Neuron (in vitro differentiated cells): ENCODE data around the gene GFRA1.

Experiments
- H2AFZ ChIP-seq: one replicate; pipeline ENCODE4 v1.6.1; 2013; ENCODE audit warnings: low read depth, mild to moderate bottlenecking, inconsistent platforms, low read length, moderate library complexity
- H3K27me3 ChIP-seq: one replicate; pipeline ENCODE4 v1.6.1; 2013; ENCODE audit warnings: low read length; ENCODE audit not compliant: insufficient read depth
- H3K36me3 ChIP-seq: one replicate; pipeline ENCODE4 v1.6.1; 2013; ENCODE audit warnings: low read length; ENCODE audit not compliant: insufficient read depth
- H3K4me1 ChIP-seq: one replicate; pipeline ENCODE4 v1.6.1; 2013; ENCODE audit warnings: low read length; ENCODE audit not compliant: insufficient read depth
- H3K4me3 ChIP-seq: 2 replicates; pipeline ENCODE4 v1.5.1; 2013; ENCODE audit warnings: mild to moderate bottlenecking, low read length, moderate library complexity
- H3K9me3 ChIP-seq: one replicate; pipeline ENCODE4 v1.6.1; 2013; ENCODE audit warnings: low read length

The GFRA1 gene, protein sequence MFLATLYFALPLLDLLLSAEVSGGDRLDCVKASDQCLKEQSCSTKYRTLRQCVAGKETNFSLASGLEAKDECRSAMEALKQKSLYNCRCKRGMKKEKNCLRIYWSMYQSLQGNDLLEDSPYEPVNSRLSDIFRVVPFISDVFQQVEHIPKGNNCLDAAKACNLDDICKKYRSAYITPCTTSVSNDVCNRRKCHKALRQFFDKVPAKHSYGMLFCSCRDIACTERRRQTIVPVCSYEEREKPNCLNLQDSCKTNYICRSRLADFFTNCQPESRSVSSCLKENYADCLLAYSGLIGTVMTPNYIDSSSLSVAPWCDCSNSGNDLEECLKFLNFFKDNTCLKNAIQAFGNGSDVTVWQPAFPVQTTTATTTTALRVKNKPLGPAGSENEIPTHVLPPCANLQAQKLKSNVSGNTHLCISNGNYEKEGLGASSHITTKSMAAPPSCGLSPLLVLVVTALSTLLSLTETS

GRCh38 chr10:116272440-116273283, at the start of gene GFRA1:
Gene GFRA1 (minus strand): TSS chr10:116273206. CDS start chr10:116272029, 1,177 bp downstream.
- Histone ChIP-seq H3K4me3 (peak within 1 kb of the TSS; percentile 61), H3K9me3 (no peaks in the 10 kb centered on the region), H2AFZ (peak within 1 kb of the TSS; percentile 87), H3K27me3 (no peaks in the 10 kb centered on the region), H3K36me3 (peaks cover 12% of the 10 kb centered on the region), H3K4me1 (peaks cover 17% of the 10 kb centered on the region)

DNA sequence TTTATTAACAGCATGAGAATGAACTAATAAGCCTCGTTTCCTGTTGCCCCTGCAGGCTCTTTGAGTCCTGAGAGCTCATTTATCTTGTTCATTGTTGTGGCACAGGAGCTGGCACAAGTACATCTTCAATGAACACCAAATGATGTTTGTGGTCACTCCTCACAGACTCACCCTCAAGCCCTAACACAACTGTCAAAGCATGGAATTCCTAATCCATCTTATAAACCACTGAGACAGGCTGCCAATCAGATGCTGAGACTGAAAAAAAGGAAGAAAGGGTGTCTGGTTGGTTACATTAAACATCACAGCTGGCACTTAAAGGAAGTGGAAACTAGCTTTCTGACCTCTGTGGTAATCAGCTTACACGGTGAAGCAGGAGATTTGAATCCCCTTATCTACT, 43.5 kb upstream of the GFRA1 start:
- no peak overlapping the region for H2AFZ ChIP-seq
- H3K4me1 ChIP-seq, result peaks cover 5% of the 10 kb centered on the region
- H3K9me3 ChIP-seq, result no peaks in the 10 kb centered on the region
- H3K27me3 ChIP-seq, result no peaks in the 10 kb centered on the region
- no peak overlapping the region for H3K4me3 ChIP-seq
- H3K36me3 ChIP-seq, result no peaks in the 10 kb centered on the region

GRCh38 chr10:116312548-116312947, 39.5 kb upstream of the GFRA1 start:
- Histone ChIP-seq H3K9me3 (no peaks in the 10 kb centered on the region), H3K27me3 (no peaks in the 10 kb centered on the region), H3K4me1 (peaks cover 5% of the 10 kb centered on the region), H3K4me3 (no peak overlapping the region), H3K36me3 (no peaks in the 10 kb centered on the region), H2AFZ (no peak overlapping the region)

DNA sequence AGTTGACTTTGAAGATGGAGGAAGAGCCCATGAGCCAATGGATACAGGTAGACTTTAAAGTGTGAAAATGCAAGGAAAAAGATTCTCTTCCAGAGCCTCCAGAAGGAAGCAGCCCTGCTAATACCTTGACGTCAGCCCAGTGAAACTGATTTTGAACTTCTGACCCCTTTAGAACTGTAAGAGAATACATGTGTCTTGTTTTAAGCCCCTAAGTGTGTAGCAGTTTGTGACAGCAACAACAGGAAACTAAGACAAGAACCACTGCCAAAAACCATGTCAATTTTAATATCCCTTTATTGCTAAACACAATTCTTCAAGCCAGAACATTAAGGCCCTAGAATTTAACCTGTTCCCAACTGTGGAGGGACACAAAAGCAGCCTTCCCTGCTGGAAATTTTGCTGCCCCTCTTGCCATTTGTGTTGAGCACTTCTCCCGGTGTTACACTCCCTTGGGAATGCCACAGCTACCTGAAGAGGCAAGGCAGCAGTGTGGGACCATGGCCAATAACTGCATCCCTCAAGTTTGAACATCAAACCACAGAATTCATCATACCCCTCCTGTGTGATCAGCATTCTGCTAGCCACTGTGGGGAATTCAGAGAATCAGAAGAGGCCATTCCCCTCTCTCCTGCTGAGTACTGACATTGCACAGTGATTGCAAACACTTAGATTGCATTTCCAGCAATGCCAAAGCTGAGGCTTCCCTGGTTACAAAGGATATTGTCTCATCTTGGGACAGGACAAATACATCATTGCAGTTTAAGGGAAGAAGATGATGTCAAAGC, 38.9 kb upstream of the GFRA1 start:
- Histone ChIP-seq H3K9me3 (no peaks in the 10 kb centered on the region), H3K27me3 (no peaks in the 10 kb centered on the region), H3K4me1 (peaks cover 5% of the 10 kb centered on the region), H3K36me3 (no peaks in the 10 kb centered on the region), H3K4me3 (no peak overlapping the region), H2AFZ (no peak overlapping the region)

- Histone ChIP-seq H3K4me1 (peaks cover 5% of the 10 kb centered on the region), H3K4me3 (no peak overlapping the region), H3K36me3 (no peaks in the 10 kb centered on the region), H3K27me3 (no peaks in the 10 kb centered on the region), H3K9me3 (no peaks in the 10 kb centered on the region), H2AFZ (no peak overlapping the region)
Observed at GRCh38 chr10:116311016-116311415, 38.0 kb upstream of the GFRA1 start.

GRCh38 chr10:116307455-116307854, 34.4 kb upstream of the GFRA1 start:
- H3K4me1 ChIP-seq, result no peaks in the 10 kb centered on the region
- H2AFZ ChIP-seq, result no peak overlapping the region
- no peaks in the 10 kb centered on the region for H3K36me3 ChIP-seq
- no peaks in the 10 kb centered on the region for H3K9me3 ChIP-seq
- no peaks in the 10 kb centered on the region for H3K27me3 ChIP-seq
- no peak overlapping the region for H3K4me3 ChIP-seq

GRCh38 chr10:116306847-116307246, 33.8 kb upstream of the GFRA1 start:
- Histone ChIP-seq H3K9me3 (no peaks in the 10 kb centered on the region), H3K27me3 (no peaks in the 10 kb centered on the region), H2AFZ (no peak overlapping the region), H3K4me3 (no peak overlapping the region), H3K36me3 (no peaks in the 10 kb centered on the region), H3K4me1 (no peaks in the 10 kb centered on the region)

GRCh38 chr10:116304923-116305322, 31.9 kb upstream of the GFRA1 start:
- Histone ChIP-seq H2AFZ (no peak overlapping the region), H3K9me3 (no peaks in the 10 kb centered on the region), H3K27me3 (no peaks in the 10 kb centered on the region), H3K4me1 (no peaks in the 10 kb centered on the region), H3K4me3 (no peak overlapping the region), H3K36me3 (no peaks in the 10 kb centered on the region)

DNA sequence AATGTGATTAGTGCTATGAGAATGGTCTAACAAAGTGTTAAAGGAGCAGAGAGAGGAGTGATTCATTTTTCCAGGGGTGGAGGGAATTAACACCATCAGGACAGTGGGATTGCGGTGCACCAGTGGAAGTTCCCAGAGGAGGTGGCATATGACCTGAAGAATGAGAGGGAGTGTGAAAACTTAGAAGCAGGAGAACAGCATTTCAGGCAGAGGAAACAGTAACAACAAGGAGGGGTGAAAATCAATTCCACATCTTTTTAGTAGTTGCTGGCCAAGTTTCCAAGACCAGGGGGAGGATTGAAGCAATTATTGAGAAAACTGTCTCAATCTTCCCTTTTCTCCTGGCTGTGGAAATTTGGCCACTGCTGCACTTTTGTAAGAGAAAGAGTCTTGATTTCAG, 27.5 kb upstream of the GFRA1 start:
- Histone ChIP-seq H3K27me3 (no peaks in the 10 kb centered on the region), H3K36me3 (no peaks in the 10 kb centered on the region), H3K9me3 (no peaks in the 10 kb centered on the region), H2AFZ (no peak overlapping the region), H3K4me1 (no peaks in the 10 kb centered on the region), H3K4me3 (no peak overlapping the region)

DNA sequence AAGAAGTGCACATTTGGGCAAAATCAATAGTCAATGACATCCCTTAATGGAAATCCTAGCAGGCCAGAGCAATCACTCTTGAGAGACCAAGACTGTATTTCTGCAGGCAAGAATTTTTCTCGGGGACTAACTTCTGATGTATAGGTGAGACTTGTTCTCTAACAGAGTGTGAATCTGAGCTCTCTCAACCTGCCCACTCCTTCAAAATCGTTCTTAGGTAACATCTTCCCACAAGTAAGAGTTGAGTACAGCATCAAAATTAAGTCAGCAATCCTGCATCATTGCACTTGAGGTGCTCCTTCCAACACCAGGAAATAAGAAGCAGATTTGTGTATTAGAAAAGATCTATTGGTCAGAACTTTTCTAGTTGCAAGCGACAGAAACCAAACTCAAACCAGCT, 25.6 kb upstream of the GFRA1 start:
- Histone ChIP-seq H3K4me1 (no peaks in the 10 kb centered on the region), H3K9me3 (no peaks in the 10 kb centered on the region), H3K36me3 (no peaks in the 10 kb centered on the region), H3K27me3 (no peaks in the 10 kb centered on the region), H2AFZ (no peak overlapping the region), H3K4me3 (no peak overlapping the region)

- no peaks in the 10 kb centered on the region for H3K36me3 ChIP-seq
- H2AFZ ChIP-seq, result no peak overlapping the region
- no peaks in the 10 kb centered on the region for H3K27me3 ChIP-seq
- H3K9me3 ChIP-seq, result no peaks in the 10 kb centered on the region
- H3K4me3 ChIP-seq, result no peak overlapping the region
- no peaks in the 10 kb centered on the region for H3K4me1 ChIP-seq
Observed at GRCh38 chr10:116296291-116296721, 23.3 kb upstream of the GFRA1 start.

- no peaks in the 10 kb centered on the region for H3K9me3 ChIP-seq
- no peaks in the 10 kb centered on the region for H3K36me3 ChIP-seq
- no peak overlapping the region for H3K4me3 ChIP-seq
- H2AFZ ChIP-seq, result no peak overlapping the region
- H3K4me1 ChIP-seq, result no peaks in the 10 kb centered on the region
- no peaks in the 10 kb centered on the region for H3K27me3 ChIP-seq
Observed at GRCh38 chr10:116292493-116292892, 19.5 kb upstream of the GFRA1 start.

- Histone ChIP-seq H3K9me3 (no peaks in the 10 kb centered on the region), H3K4me1 (no peaks in the 10 kb centered on the region), H2AFZ (no peak overlapping the region), H3K36me3 (no peaks in the 10 kb centered on the region), H3K4me3 (no peak overlapping the region), H3K27me3 (no peaks in the 10 kb centered on the region)
Observed at GRCh38 chr10:116289652-116290051, 16.6 kb upstream of the GFRA1 start.
